Measurements from ENCODE around the gene SH2D5. TPM values are rescaled to one million over a fixed set of nuclear protein-coding genes. Genes with fewer than 3 reads are reported as not detected.
"Not testable (repeated sequence)": the region's sequence is repeated elsewhere in the genome, so short reads cannot be mapped to it uniquely, and the experiment has no call there.

The SH2D5 gene
- total RNA-seq, 1 donor from 2014 or later, result not detected

GRCh38 chr1:20728371-20729154 is 3.9 kb downstream of the SH2D5 start:
- no peak for DNase-seq

DNA sequence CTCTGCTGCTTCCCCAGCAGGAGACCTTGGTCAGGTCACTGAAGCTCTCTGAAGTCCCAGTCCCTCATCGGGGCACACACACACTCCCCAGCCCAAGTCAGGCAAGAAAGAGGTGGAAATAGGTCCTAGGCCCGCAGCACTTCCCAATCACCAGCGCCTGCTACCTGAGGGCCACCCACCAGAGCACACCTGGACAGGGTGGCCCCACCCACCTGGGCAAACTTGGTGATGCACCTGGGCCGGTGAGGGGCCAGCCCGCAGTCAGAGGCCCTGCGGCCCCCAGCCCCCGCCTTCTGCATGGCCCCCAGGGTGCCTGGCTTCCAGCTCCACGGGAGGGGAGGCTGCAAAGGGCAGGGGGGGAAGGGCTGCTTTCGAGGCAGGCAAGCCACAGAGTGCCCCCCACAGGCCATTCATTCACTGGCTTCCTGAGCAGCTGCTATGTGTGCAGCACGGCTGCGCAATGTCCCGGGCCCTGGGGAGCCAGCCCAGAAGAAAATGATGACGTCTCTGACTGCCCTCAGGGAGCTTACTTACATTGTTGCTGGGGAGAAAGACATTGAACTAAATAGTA is 4.7 kb downstream of the SH2D5 start:
- no peak for DNase-seq

GRCh38 chr1:20726932-20727745 is 5.4 kb downstream of the SH2D5 start:
- no peak for DNase-seq

GRCh38 chr1:20726118-20726911 is 6.2 kb downstream of the SH2D5 start:
- no peak for DNase-seq

- no peak for DNase-seq
These were observed 7.0 kb downstream of the SH2D5 start for GRCh38 chr1:20725189-20726117.

DNA sequence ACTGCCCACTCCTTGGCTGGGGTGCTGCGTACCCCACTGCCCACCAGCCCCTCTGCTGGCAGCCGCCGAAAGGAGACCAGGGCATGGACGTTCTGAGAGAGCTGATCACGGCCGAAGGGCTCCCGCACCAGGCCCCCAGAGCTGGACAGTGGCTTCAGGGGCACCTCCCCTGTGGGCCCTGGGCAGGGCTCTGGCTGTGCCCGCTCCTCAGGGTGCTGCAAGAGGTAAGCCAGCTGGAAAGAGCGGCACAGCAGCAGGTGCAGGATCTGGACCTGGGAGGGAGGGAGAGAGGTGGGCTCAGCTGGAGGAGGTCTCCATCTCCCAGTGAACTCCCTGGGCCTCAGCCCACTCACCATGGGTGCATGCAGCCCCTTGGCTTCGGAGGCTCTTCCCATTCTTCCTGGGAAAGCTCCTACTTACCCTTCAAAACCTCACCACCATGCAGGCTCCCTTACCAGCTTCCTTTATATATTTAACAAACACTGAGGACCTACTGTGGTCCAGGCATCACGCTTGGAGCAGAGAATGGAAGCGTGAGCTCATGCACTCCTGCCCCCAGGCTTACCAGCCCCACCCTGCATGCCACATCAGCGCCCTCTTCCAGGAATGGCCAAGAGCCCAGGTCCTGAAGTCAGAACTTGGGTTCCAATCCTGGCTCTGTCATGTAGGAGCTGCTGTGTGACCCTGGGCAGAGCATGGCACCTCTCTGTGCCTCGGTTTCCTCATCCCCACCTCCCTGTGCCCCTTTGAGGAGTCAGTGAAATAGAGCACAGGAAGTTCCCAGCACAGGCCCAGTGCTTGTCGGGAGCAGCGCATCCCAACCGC is 7.9 kb downstream of the SH2D5 start:
- DNase-seq, result no peak

- no peak for DNase-seq
These were observed 8.8 kb downstream of the SH2D5 start for GRCh38 chr1:20723537-20724363.

- no peak for DNase-seq
These were observed 9.4 kb downstream of the SH2D5 start for GRCh38 chr1:20723159-20723536.

GRCh38 chr1:20721117-20722061 is 11.1 kb downstream of the SH2D5 start:
- DNase-seq, result no peak

DNA sequence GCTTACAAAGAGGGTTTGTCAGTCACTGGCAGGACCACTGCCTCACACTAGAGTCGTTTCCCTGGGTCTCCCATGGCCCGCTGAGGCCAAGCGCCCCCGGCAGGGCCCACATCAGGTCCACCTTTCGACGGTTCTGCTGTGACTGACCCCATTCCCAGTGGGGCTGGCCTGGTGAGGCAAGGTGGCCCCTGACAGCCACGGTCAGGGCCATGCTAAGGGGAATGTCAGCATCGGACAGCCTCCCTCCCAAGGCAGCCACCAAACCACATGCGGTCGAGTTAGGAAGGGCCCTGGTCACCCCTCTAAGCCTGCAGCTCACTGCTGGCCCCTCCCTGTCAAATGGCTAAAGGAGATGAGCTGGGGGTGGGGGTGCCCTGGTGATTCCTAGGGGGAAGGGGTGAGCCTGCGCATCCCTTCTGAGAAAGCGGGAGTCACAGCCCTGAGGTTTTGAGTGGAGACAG is 11.8 kb downstream of the SH2D5 start:
- DNase-seq, result no peak

DNA sequence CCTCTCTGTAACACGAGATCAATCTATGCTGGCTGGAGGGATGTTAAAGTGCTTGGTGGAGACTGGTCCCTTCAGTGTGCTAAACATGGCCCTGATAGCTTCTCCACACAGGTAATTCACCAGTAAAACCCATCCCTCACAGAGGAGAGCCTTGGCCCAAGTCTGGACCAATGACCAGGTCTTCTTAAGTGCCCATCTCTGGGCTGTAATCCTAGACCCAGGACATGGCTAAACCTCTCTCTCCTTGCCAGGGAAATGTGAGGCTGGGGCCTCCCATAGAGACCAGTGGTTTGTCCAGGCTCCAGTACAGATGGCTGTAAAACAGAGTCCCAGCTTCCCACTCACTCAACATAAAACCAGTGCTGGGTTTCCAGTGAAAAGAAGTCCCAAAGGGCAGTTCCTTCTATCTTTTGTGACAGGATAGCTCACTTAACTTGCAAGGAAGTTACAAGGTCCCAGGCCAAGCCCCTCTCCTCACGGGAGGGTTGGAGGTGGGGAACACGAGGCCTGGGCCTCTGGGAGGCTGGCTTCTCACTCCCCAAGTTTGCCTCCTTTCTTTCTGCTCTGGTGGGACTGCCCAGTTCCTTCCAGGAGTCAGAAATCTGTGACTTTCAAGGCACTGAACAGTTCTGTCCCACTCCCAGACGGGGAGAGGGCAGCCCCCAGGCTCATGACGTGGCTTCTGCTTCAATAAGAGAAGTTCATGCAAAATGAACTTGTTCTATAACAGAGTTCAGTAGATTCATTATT is 12.5 kb downstream of the SH2D5 start:
- DNase-seq, result no peak

- DNase-seq, result no peak
These were observed 13.2 kb downstream of the SH2D5 start for GRCh38 chr1:20719261-20719660.

DNA sequence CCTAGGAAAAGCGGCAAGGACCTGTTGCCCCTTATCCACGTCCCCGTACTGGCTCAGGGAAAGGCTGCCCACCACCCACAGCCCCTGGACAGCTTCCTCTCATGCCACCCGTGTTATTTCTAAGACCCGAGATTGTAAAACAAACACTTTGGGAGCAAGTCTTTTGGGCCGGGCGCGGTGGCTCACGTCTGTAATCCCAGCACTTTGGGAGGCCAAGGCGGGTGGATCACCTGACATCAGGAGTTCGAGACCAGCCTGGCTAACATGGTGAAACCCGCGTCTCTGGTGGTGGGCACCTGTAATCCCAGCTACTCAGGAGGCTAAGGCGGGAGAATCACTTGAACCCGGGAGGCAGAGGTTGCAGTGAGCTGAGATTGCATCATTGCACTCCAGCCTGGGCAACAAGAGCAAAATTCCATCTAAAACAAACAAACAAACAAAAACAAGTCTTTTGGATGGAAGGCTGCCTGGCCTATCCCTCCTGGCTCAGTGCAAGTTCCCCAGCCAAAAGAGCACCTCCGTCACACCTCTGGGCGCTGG is 14.1 kb downstream of the SH2D5 start:
- DNase-seq, result not testable (repeated sequence)

- peak; percentile 79 for DNase-seq
These were observed 14.8 kb downstream of the SH2D5 start, which contains the start of gene KIF17 for GRCh38 chr1:20717452-20718342. TSS of gene KIF17 (minus strand) at chr1:20718007. CDS start at chr1:20717706, 301 bp downstream.

GRCh38 chr1:20716232-20716631 is 16.3 kb downstream of the SH2D5 start:
- DNase-seq, result no peak

DNA sequence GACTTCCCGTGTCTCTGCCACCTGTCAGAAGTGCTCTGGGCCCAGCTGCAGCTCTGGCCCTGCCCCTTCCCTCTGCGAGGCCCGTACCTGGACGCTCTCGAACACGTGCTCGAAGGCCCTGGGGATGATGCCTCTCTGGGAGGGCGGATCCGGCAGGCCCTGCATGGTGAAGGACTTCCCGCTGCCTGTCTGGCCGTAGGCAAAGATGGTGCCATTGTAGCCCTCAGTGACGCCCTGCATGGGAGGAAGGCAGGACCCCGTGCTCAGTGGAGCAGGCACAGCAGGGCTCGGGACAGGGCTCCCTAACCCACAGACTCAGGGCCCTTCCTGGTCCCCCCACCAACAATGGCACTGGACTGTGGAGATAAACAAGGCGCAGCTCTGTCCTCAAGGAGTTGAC is 17.1 kb downstream of the SH2D5 start:
- no peak for DNase-seq

Data from tongue (tissue), 2 donors.